Mammary epithelial cell (primary cell): ENCODE results near the gene RPTOR.

Experiments
- CTCF ChIP-seq, 2 donors: IDR thresholded peaks in 1 of 2; conservative IDR thresholded peaks in 1 of 2; 2 replicates each; pipeline ENCODE4 v1.5.1; 2011 to 2012; ENCODE audit warnings: inconsistent platforms in 2 of 2, low read length in 2 of 2, mild to moderate bottlenecking in 2 of 2, control low read depth in 1 of 2, low read depth in 1 of 2; ENCODE audit not compliant: insufficient read depth in 1 of 2; ENCODE audit errors: extremely low read depth in 1 of 2
- EZH2 ChIP-seq: IDR thresholded peaks from 2 replicates; pipeline ENCODE4 v1.6.1; 2012; ENCODE audit warnings: low read length, inconsistent platforms, borderline replicate concordance

DNA sequence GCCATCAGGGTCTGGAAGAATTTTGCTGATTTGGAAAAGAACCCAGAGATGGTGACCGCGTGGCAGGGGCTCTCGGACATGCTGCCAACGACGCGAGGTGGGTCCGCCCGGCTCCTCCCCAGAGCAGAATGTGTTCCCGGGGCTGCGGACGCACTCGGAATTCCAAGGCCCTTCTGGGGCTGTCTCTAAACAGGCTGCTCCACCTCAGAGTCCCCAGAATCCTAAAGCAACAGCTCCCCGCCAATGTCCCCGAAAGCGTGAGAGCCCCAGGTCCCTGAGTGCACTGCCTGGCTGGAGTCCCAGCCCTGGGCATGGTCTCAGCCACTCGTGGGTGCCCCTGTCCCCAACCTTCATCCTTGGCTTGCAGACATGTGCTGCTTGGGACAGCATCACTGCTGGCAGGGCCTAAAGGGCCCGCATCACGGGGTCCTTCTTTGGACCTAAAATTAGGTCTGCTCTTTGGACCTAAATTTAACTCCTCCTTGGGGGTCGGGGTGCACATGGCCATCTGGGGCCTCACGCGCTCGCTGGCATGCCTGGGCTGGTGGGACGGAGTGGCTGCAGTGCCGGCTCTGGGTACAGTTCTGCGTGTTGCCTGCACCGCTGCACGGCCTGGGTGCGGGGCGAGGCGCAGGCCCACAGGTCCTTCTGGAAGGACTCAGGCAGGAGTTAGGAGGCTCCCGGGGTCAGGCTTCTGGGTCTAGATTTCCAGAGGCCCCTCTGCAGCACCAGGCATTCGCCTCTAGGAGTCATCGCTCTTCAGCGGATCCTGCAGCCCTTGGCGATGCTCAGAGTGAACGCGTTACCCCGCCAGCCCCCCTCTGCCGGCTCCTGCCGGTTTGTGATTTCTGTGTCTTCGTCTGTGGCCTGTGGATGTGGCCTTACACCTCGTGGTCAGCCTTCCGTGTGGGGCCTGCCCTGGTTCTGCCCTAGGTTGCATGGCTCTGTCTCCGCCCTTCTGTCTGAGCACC, 405.1 kb downstream of the RPTOR start:
- TF ChIP-seq CTCF (conservative IDR thresholded peaks at IDR 0.05 in 1 of 2, IDR thresholded peaks at IDR 0.05 in 1 of 2; ENCODE audit: extremely low read depth in 1 of 2, insufficient read depth in 1 of 2, low read depth in 1 of 2, low read length in 2 of 2), result no peak
- no peak for TF ChIP-seq EZH2
